ENCODE data around the gene QRFP.

Gene QRFP

GRCh38 chr9:130930132-130930803 lies 33.7 kb upstream of the QRFP start:
- no peak overlapping the region for H3K4me3 ChIP-seq (ENCODE audit: low read length)
- no peaks in the 10 kb centered on the region for H3F3A ChIP-seq (ENCODE audit: insufficient read depth, low read length)
- H3K4me1 ChIP-seq (ENCODE audit: low read length), result no peaks in the 10 kb centered on the region
- no peaks in the 10 kb centered on the region for H3K9me3 ChIP-seq (replicated peaks; ENCODE audit: insufficient read depth, low read length)
- no peak overlapping the region for H3K27ac ChIP-seq (ENCODE audit: low read length)
- no peaks in the 10 kb centered on the region for H3K36me3 ChIP-seq (replicated peaks; ENCODE audit: insufficient read depth, low read length)
- DNase-seq, result no peak
- H3K9ac ChIP-seq (ENCODE audit: low read length), result no peak overlapping the region
- peaks cover 97% of the 10 kb centered on the region for H3K27me3 ChIP-seq (replicated peaks; ENCODE audit: insufficient read depth, low read length)
- TF ChIP-seq EZH2phosphoT487 (IDR thresholded peaks at IDR 0.05; ENCODE audit: low read length) (no peak), CTCF (IDR thresholded peaks at IDR 0.05; ENCODE audit: low read length) (no peak), EZH2 (optimal IDR thresholded peaks at IDR 0.05; ENCODE audit: low read depth, low read length) (no peak)
- no peaks in the 10 kb centered on the region for H4K20me1 ChIP-seq (ENCODE audit: insufficient read depth, low read length)
- H3K9me2 ChIP-seq (replicated peaks; ENCODE audit: insufficient read depth, low read length), result no peaks in the 10 kb centered on the region
- no peaks in the 10 kb centered on the region for H3K79me2 ChIP-seq (ENCODE audit: low read length)
- no peak overlapping the region for H2AFZ ChIP-seq (ENCODE audit: low read length)
- H3K4me2 ChIP-seq (ENCODE audit: low read depth, low read length), result no peak overlapping the region

GRCh38 chr9:130929571-130930038 lies 33.0 kb upstream of the QRFP start:
- H3K36me3 ChIP-seq (replicated peaks; ENCODE audit: insufficient read depth, low read length), result no peaks in the 10 kb centered on the region
- H3K9me3 ChIP-seq (replicated peaks; ENCODE audit: insufficient read depth, low read length), result no peaks in the 10 kb centered on the region
- H3K4me3 ChIP-seq (ENCODE audit: low read length), result no peak overlapping the region
- H4K20me1 ChIP-seq (ENCODE audit: insufficient read depth, low read length), result no peaks in the 10 kb centered on the region
- no peak overlapping the region for H2AFZ ChIP-seq (ENCODE audit: low read length)
- H3K4me1 ChIP-seq (ENCODE audit: low read length), result no peaks in the 10 kb centered on the region
- H3K9ac ChIP-seq (ENCODE audit: low read length), result no peak overlapping the region
- H3K79me2 ChIP-seq (ENCODE audit: low read length), result no peaks in the 10 kb centered on the region
- H3K4me2 ChIP-seq (ENCODE audit: low read depth, low read length), result no peak overlapping the region
- no peak overlapping the region for H3K27ac ChIP-seq (ENCODE audit: low read length)
- no peaks in the 10 kb centered on the region for H3K9me2 ChIP-seq (replicated peaks; ENCODE audit: insufficient read depth, low read length)
- no peaks in the 10 kb centered on the region for H3F3A ChIP-seq (ENCODE audit: insufficient read depth, low read length)
- peaks cover 97% of the 10 kb centered on the region for H3K27me3 ChIP-seq (replicated peaks; ENCODE audit: insufficient read depth, low read length)
- no peak for DNase-seq
- TF ChIP-seq EZH2 (optimal IDR thresholded peaks at IDR 0.05; ENCODE audit: low read depth, low read length) (no peak), EZH2phosphoT487 (IDR thresholded peaks at IDR 0.05; ENCODE audit: low read length) (no peak)

- no peaks in the 10 kb centered on the region for H3K4me1 ChIP-seq (ENCODE audit: low read length)
- no peaks in the 10 kb centered on the region for H3K9me3 ChIP-seq (replicated peaks; ENCODE audit: insufficient read depth, low read length)
- no peak overlapping the region for H3K4me3 ChIP-seq (ENCODE audit: low read length)
- no peak overlapping the region for H2AFZ ChIP-seq (ENCODE audit: low read length)
- no peak overlapping the region for H3K9ac ChIP-seq (ENCODE audit: low read length)
- H3K9me2 ChIP-seq (replicated peaks; ENCODE audit: insufficient read depth, low read length), result no peaks in the 10 kb centered on the region
- H3K79me2 ChIP-seq (ENCODE audit: low read length), result no peaks in the 10 kb centered on the region
- H4K20me1 ChIP-seq (ENCODE audit: insufficient read depth, low read length), result no peaks in the 10 kb centered on the region
- no peaks in the 10 kb centered on the region for H3F3A ChIP-seq (ENCODE audit: insufficient read depth, low read length)
- TF ChIP-seq CTCF (IDR thresholded peaks at IDR 0.05; ENCODE audit: low read length) (no peak), EZH2 (optimal IDR thresholded peaks at IDR 0.05; ENCODE audit: low read depth, low read length) (no peak), EZH2phosphoT487 (IDR thresholded peaks at IDR 0.05; ENCODE audit: low read length) (no peak)
- H3K4me2 ChIP-seq (ENCODE audit: low read depth, low read length), result no peak overlapping the region
- H3K27me3 ChIP-seq (replicated peaks; ENCODE audit: insufficient read depth, low read length), result peaks cover 99% of the 10 kb centered on the region
- no peaks in the 10 kb centered on the region for H3K36me3 ChIP-seq (replicated peaks; ENCODE audit: insufficient read depth, low read length)
- DNase-seq, result no peak
- no peak overlapping the region for H3K27ac ChIP-seq (ENCODE audit: low read length)
Measured at GRCh38 chr9:130927995-130928900, 31.6 kb upstream of the QRFP start.
